Activated CD8-positive, alpha-beta T cell treated with anti-CD3 and anti-CD28 coated beads, Interleukin-2, amount 10 ng/mL, durations not matched to agents 7 days and 5 days (primary cell): ENCODE measurements around the gene PPL. TPM values are rescaled to one million over a fixed set of nuclear protein-coding genes. Genes with fewer than 3 reads are reported as not detected.

Experiments used
- ATAC-seq: fragments of 150-1000 bp; cut with Tn5 transposase; one replicate; pipeline ENCODE4 v1.10.0; 2021; ENCODE audit warnings: moderate library complexity
- CTCF ChIA-PET: fragments of 350-600 bp; sonication (Branson Sonifier 250); formaldehyde crosslinking; loops from one replicate; lab custom pipeline; 2021; ENCODE audit warnings: antibody characterized with exemption; lab: Charles Lee
- POLR2A ChIA-PET: fragments of 350-600 bp; sonication (Branson Sonifier 250); formaldehyde crosslinking; loops from one replicate; lab custom pipeline; 2021; ENCODE audit warnings: antibody characterized with exemption; lab: Charles Lee
- DNase-seq: peaks from one replicate; pipeline ENCODE4 v3.0.0-alpha.2; 2020
- H3K27ac Mint-ChIP-seq: one replicate; pipeline ENCODE4 v1.8.0; 2021; ENCODE audit warnings: mild to moderate bottlenecking, mixed read lengths
- H3K27me3 Mint-ChIP-seq: one replicate; pipeline ENCODE4 v1.8.0; 2021; ENCODE audit warnings: low read depth, mixed read lengths
- H3K36me3 Mint-ChIP-seq: one replicate; pipeline ENCODE4 v1.8.0; 2021; ENCODE audit warnings: low read depth, mixed read lengths
- H3K4me1 Mint-ChIP-seq: one replicate; pipeline ENCODE4 v1.8.0; 2021; ENCODE audit warnings: low read depth, mixed read lengths
- H3K4me3 Mint-ChIP-seq: one replicate; pipeline ENCODE4 v1.8.0; 2021; ENCODE audit warnings: mild to moderate bottlenecking, mixed read lengths
- H3K9me3 Mint-ChIP-seq: one replicate; pipeline ENCODE4 v1.8.0; 2022; ENCODE audit warnings: mixed read lengths; ENCODE audit not compliant: insufficient read depth
- total RNA-seq, 2 experiments: library from RNA; stranded (reverse); gene quantifications; one replicate each; pipeline ENCODE4 v1.2.3, GENCODE V29; 2021

Gene PPL
- total RNA-seq, 2 experiments from 2014 or later, result not detected

- ATAC-seq (no peak), DNase-seq (no peak)
- Mint-ChIP-seq H3K4me1 (no peaks in the 10 kb centered on the region), H3K4me3 (no peak overlapping the region), H3K27ac (no peak overlapping the region), H3K9me3 (peaks cover 4% of the 10 kb centered on the region), H3K27me3 (no peaks in the 10 kb centered on the region), H3K36me3 (no peaks in the 10 kb centered on the region)
- POLR2A ChIA-PET, result no interaction called here
- CTCF ChIA-PET, result no interaction called here
Measured at GRCh38 chr16:4925791-4926190, 11.2 kb downstream of the PPL start.

- Mint-ChIP-seq H3K4me1 (no peaks in the 10 kb centered on the region), H3K9me3 (peaks cover 4% of the 10 kb centered on the region), H3K27ac (no peak overlapping the region), H3K4me3 (no peak overlapping the region), H3K36me3 (no peaks in the 10 kb centered on the region), H3K27me3 (no peaks in the 10 kb centered on the region)
- ATAC-seq, result no peak
- ChIA-PET POLR2A (no interaction called here), CTCF (no interaction called here)
- DNase-seq, result no peak
Measured at GRCh38 chr16:4925293-4925607, 11.7 kb downstream of the PPL start.

- CTCF ChIA-PET, result no interaction called here
- no peak overlapping the region for H3K4me3 Mint-ChIP-seq
Measured at GRCh38 chr16:4924593-4925292, 12.2 kb downstream of the PPL start.

GRCh38 chr16:4923853-4924252 lies 13.1 kb downstream of the PPL start:
- Mint-ChIP-seq H3K9me3 (peaks cover 4% of the 10 kb centered on the region), H3K27me3 (no peaks in the 10 kb centered on the region), H3K36me3 (no peaks in the 10 kb centered on the region), H3K27ac (no peak overlapping the region), H3K4me3 (no peak overlapping the region), H3K4me1 (no peaks in the 10 kb centered on the region)
- ChIA-PET CTCF (no interaction called here), POLR2A (no interaction called here)
- ATAC-seq (no peak), DNase-seq (no peak)

More at GRCh38 chr16:4924593-4925292, 12.2 kb downstream of the PPL start:
- POLR2A ChIA-PET, result no interaction called here
- H3K4me1 Mint-ChIP-seq, result no peaks in the 10 kb centered on the region
- H3K36me3 Mint-ChIP-seq, result no peaks in the 10 kb centered on the region
- no peak for ATAC-seq
- H3K27me3 Mint-ChIP-seq, result no peaks in the 10 kb centered on the region
- DNase-seq, result no peak
- no peak overlapping the region for H3K27ac Mint-ChIP-seq
- peaks cover 4% of the 10 kb centered on the region for H3K9me3 Mint-ChIP-seq

- Mint-ChIP-seq H3K36me3 (no peaks in the 10 kb centered on the region), H3K4me3 (no peak overlapping the region), H3K4me1 (no peaks in the 10 kb centered on the region), H3K27ac (no peak overlapping the region), H3K27me3 (no peaks in the 10 kb centered on the region), H3K9me3 (peaks cover 4% of the 10 kb centered on the region)
- DNase-seq (no peak), ATAC-seq (no peak)
- POLR2A ChIA-PET, result no interaction called here
- CTCF ChIA-PET, result no interaction called here
Measured at GRCh38 chr16:4922721-4923342, 14.1 kb downstream of the PPL start.

GRCh38 chr16:4920826-4921225 lies 16.1 kb downstream of the PPL start:
- Mint-ChIP-seq H3K27me3 (no peaks in the 10 kb centered on the region), H3K27ac (no peak overlapping the region)

GRCh38 chr16:4918781-4919251 lies 18.1 kb downstream of the PPL start:
- ChIA-PET POLR2A (no interaction called here), CTCF (no interaction called here)
- no peaks in the 10 kb centered on the region for H3K4me1 Mint-ChIP-seq
- H3K27me3 Mint-ChIP-seq, result no peaks in the 10 kb centered on the region
- no peaks in the 10 kb centered on the region for H3K9me3 Mint-ChIP-seq
- H3K27ac Mint-ChIP-seq, result no peak overlapping the region
- no peak overlapping the region for H3K4me3 Mint-ChIP-seq
- DNase-seq (no peak), ATAC-seq (no peak)
- H3K36me3 Mint-ChIP-seq, result no peaks in the 10 kb centered on the region

More at GRCh38 chr16:4920826-4921225, 16.1 kb downstream of the PPL start:
- DNase-seq, result no peak
- POLR2A ChIA-PET, result no interaction called here
- H3K9me3 Mint-ChIP-seq, result no peaks in the 10 kb centered on the region
- H3K36me3 Mint-ChIP-seq, result no peaks in the 10 kb centered on the region
- no peaks in the 10 kb centered on the region for H3K4me1 Mint-ChIP-seq
- no peak overlapping the region for H3K4me3 Mint-ChIP-seq
- CTCF ChIA-PET, result no interaction called here
- ATAC-seq, result no peak

- CTCF ChIA-PET, result no interaction called here
Measured at GRCh38 chr16:4917117-4917516, 19.8 kb downstream of the PPL start.

GRCh38 chr16:4915226-4915761 lies 21.7 kb downstream of the PPL start:
- Mint-ChIP-seq H3K9me3 (no peaks in the 10 kb centered on the region), H3K4me1 (no peaks in the 10 kb centered on the region), H3K27me3 (no peaks in the 10 kb centered on the region), H3K4me3 (no peak overlapping the region), H3K27ac (no peak overlapping the region), H3K36me3 (no peaks in the 10 kb centered on the region)
- ChIA-PET CTCF (no interaction called here), POLR2A (no interaction called here)
- ATAC-seq (no peak), DNase-seq (no peak)

More at GRCh38 chr16:4917117-4917516, 19.8 kb downstream of the PPL start:
- Mint-ChIP-seq H3K9me3 (no peaks in the 10 kb centered on the region), H3K36me3 (no peaks in the 10 kb centered on the region), H3K4me1 (no peaks in the 10 kb centered on the region), H3K27me3 (no peaks in the 10 kb centered on the region), H3K27ac (no peak overlapping the region), H3K4me3 (no peak overlapping the region)
- ATAC-seq, result no peak
- DNase-seq, result no peak
- POLR2A ChIA-PET, result no interaction called here

GRCh38 chr16:4914528-4915225 lies 22.3 kb downstream of the PPL start:
- Mint-ChIP-seq H3K4me1 (no peaks in the 10 kb centered on the region), H3K9me3 (no peaks in the 10 kb centered on the region), H3K4me3 (no peak overlapping the region), H3K27me3 (no peaks in the 10 kb centered on the region), H3K27ac (no peak overlapping the region), H3K36me3 (no peaks in the 10 kb centered on the region)
- ATAC-seq (no peak), DNase-seq (no peak)
- ChIA-PET POLR2A (no interaction called here), CTCF (no interaction called here)

- ATAC-seq, result no peak
Measured at GRCh38 chr16:4913774-4914525, 23.0 kb downstream of the PPL start.

More at GRCh38 chr16:4913774-4914525, 23.0 kb downstream of the PPL start:
- no peaks in the 10 kb centered on the region for H3K36me3 Mint-ChIP-seq
- ChIA-PET CTCF (no interaction called here), POLR2A (no interaction called here)
- H3K27me3 Mint-ChIP-seq, result no peaks in the 10 kb centered on the region
- no peaks in the 10 kb centered on the region for H3K4me1 Mint-ChIP-seq
- no peaks in the 10 kb centered on the region for H3K9me3 Mint-ChIP-seq
- no peak for DNase-seq
- no peak overlapping the region for H3K4me3 Mint-ChIP-seq
- H3K27ac Mint-ChIP-seq, result no peak overlapping the region
